HepG2 (cell line): ENCODE measurements around the gene ACADS. TPM values are rescaled to one million over a fixed set of nuclear protein-coding genes. Genes with fewer than 3 reads are reported as not detected.

ENCODE experiments used
- ATAC-seq: fragments of 200-7000 bp; cut with Tn5 transposase; 3 replicates; pipeline ENCODE4 v1.9.1; 2020; ENCODE audit warnings: mild to moderate bottlenecking, moderate library complexity
- BruUV-seq: library from RNA; stranded (reverse); fragments of 400-500 nt; replicated peaks from 2 replicates; lab custom pipeline; 2021; lab: Mats Ljungman, UMichigan
- CTCF ChIA-PET: fragments of 300-600 bp; formaldehyde crosslinking; extraction: SDS; loops from one replicate; lab custom pipeline; 2021; ENCODE audit warnings: low total read pairs, inconsistent platforms, low intra/inter-chr PET ratio; lab: Yijun Ruan, JAX
- POLR2A ChIA-PET: fragments of 350-600 bp; sonication (Branson Sonifier 250); formaldehyde crosslinking; loops from one replicate; lab custom pipeline; 2020; ENCODE audit warnings: antibody characterized with exemption, inconsistent platforms; lab: Yijun Ruan, JAX
- DNase-seq: peaks from one replicate; pipeline ENCODE4 v3.0.0-alpha.2; 2015; ENCODE audit warnings: low spot score
- FAIRE-seq: peaks from 3 replicates; lab custom pipeline; 2011; peaks lifted over from hg19 to GRCh38; lab: Jason Lieb, UNC
- H2AFZ ChIP-seq: one replicate; pipeline ENCODE4 v1.6.1; 2011; ENCODE audit warnings: low read length, inconsistent platforms
- H3K27ac ChIP-seq: fragments of 300-600 bp; 3 replicates; pipeline ENCODE4 v1.8.0; 2011; ENCODE audit warnings: mixed run types, mild to moderate bottlenecking, mixed read lengths, low read length, inconsistent platforms; ENCODE audit not compliant: insufficient read depth; ENCODE audit errors: extremely low read length
- H3K27me3 ChIP-seq, 2 experiments: fragments of 200-600 bp in 1 of 2; 2 replicates in 1 of 2; 3 replicates in 1 of 2; pipeline versions ENCODE4 v1.6.0 to v1.8.0; 2011; ENCODE audit warnings: low read length in 2 of 2, mild to moderate bottlenecking in 2 of 2, moderate library complexity in 2 of 2, inconsistent platforms in 1 of 2; ENCODE audit not compliant: insufficient read depth in 2 of 2, control insufficient read depth in 1 of 2
- H3K36me3 ChIP-seq, 2 experiments: fragments of 200-600 bp in 1 of 2; replicated peaks in 1 of 2; 2 replicates in 1 of 2; 3 replicates in 1 of 2; pipeline versions ENCODE4 v1.5.1 to v1.8.0; 2011; ENCODE audit warnings: low read length in 2 of 2, inconsistent platforms in 1 of 2; ENCODE audit not compliant: insufficient read depth in 2 of 2, control insufficient read depth in 1 of 2
- H3K4me1 ChIP-seq: 2 replicates; pipeline ENCODE4 v1.5.1; 2012; ENCODE audit warnings: low read length, inconsistent platforms; ENCODE audit not compliant: insufficient read depth
- H3K4me2 ChIP-seq: 2 replicates; pipeline ENCODE4 v1.6.0; 2011; ENCODE audit warnings: low read depth, low read length, inconsistent platforms
- H3K4me3 ChIP-seq, 3 experiments: fragments of 200-600 bp in 1 of 3; sonication (generic), shearing (Covaris generic) in 1 of 3; replicated peaks in 1 of 3; 2 replicates each; pipeline ENCODE4 v1.5.1; 2011 to 2016; ENCODE audit warnings: low read length in 3 of 3, inconsistent platforms in 2 of 3, low read depth in 2 of 3, mild to moderate bottlenecking in 2 of 3, control low read depth in 1 of 3, mixed read lengths in 1 of 3; ENCODE audit not compliant: insufficient read depth in 1 of 3
- H3K79me2 ChIP-seq: one replicate; pipeline ENCODE4 v1.6.1; 2011; ENCODE audit warnings: low read length, inconsistent platforms; ENCODE audit not compliant: insufficient read depth
- H3K9ac ChIP-seq: 2 replicates; pipeline ENCODE4 v1.6.0; 2011; ENCODE audit warnings: mild to moderate bottlenecking, low read depth, low read length, inconsistent platforms; ENCODE audit not compliant: insufficient read depth
- H3K9me3 ChIP-seq: 2 replicates; pipeline ENCODE4 v1.5.1; 2012; ENCODE audit warnings: mild to moderate bottlenecking, low read length
- H4K20me1 ChIP-seq: 2 replicates; pipeline ENCODE4 v1.6.0; 2011; ENCODE audit warnings: inconsistent platforms, mild to moderate bottlenecking, low read length, moderate library complexity; ENCODE audit not compliant: insufficient read depth
- ATF1 ChIP-seq: IDR thresholded peaks from 2 replicates; pipeline ENCODE4 v1.6.1; 2016; ENCODE audit warnings: mild to moderate bottlenecking, control low read depth
- ATF3 ChIP-seq: sonication (generic); formaldehyde crosslinking; IDR thresholded peaks from 2 replicates; pipeline ENCODE4 v1.4.0; 2020; ENCODE audit warnings: missing genetic modification reagents
- EEA1 ChIP-seq: sonication (generic); formaldehyde crosslinking; IDR thresholded peaks from 2 replicates; pipeline ENCODE4 v1.5.1; 2020; ENCODE audit warnings: mild to moderate bottlenecking, missing genetic modification reagents, borderline replicate concordance
- ELK4 ChIP-seq: sonication (generic); formaldehyde crosslinking; IDR thresholded peaks from 2 replicates; pipeline ENCODE4 v1.9.0; 2021; ENCODE audit warnings: missing genetic modification reagents, borderline replicate concordance
- FOXO1 ChIP-seq: sonication (generic); formaldehyde crosslinking; IDR thresholded peaks from 2 replicates; pipeline ENCODE4 v1.4.0; 2020; ENCODE audit warnings: missing genetic modification reagents
- FOXP1 ChIP-seq, 2 experiments: fragments of 450-650 bp in 1 of 2; IDR thresholded peaks; 2 replicates each; pipeline ENCODE4 v1.6.1; 2017 to 2018; ENCODE audit warnings: antibody characterized with exemption in 1 of 2
- JUNB ChIP-seq: sonication (generic); formaldehyde crosslinking; IDR thresholded peaks from 2 replicates; pipeline ENCODE4 v1.8.0; 2022; ENCODE audit warnings: missing genetic modification reagents, mild to moderate bottlenecking, borderline replicate concordance
- PAWR ChIP-seq: sonication (generic); formaldehyde crosslinking; IDR thresholded peaks from 2 replicates; pipeline ENCODE4 v1.4.0; 2020; ENCODE audit warnings: missing genetic modification reagents, mild to moderate bottlenecking, borderline replicate concordance
- RBFOX2 ChIP-seq: fragments of 200-400 bp; formaldehyde crosslinking; IDR thresholded peaks from 2 replicates; pipeline ENCODE4 v1.6.1; 2017; ENCODE audit warnings: low read depth, mild to moderate bottlenecking, low read length
- RBM22 ChIP-seq: fragments of 200-400 bp; formaldehyde crosslinking; optimal IDR thresholded peaks from 2 replicates; pipeline ENCODE3; 2017; ENCODE audit warnings: mild to moderate bottlenecking, low read length, moderate library complexity
- SNAPC2 ChIP-seq: sonication (generic); formaldehyde crosslinking; IDR thresholded peaks from 2 replicates; pipeline ENCODE4 v1.8.1; 2022; ENCODE audit warnings: mild to moderate bottlenecking, missing genetic modification reagents
- TGIF2 ChIP-seq: IDR thresholded peaks from 2 replicates; pipeline ENCODE4 v1.6.1; 2016; ENCODE audit warnings: control low read depth, missing compliant biosample characterization
- ZNF160 ChIP-seq: sonication (generic); formaldehyde crosslinking; IDR thresholded peaks from 2 replicates; pipeline ENCODE4 v1.8.0; 2022; ENCODE audit warnings: mild to moderate bottlenecking, inconsistent platforms, missing genetic modification reagents
- ZNF326 ChIP-seq: sonication (generic); formaldehyde crosslinking; IDR thresholded peaks from 2 replicates; pipeline ENCODE4 v1.4.0; 2020; ENCODE audit warnings: missing genetic modification reagents, borderline replicate concordance
- ZSCAN20 ChIP-seq: sonication (generic); formaldehyde crosslinking; IDR thresholded peaks from 2 replicates; pipeline ENCODE4 v1.4.0; 2020; ENCODE audit warnings: missing genetic modification reagents, mild to moderate bottlenecking, borderline replicate concordance
- WGBS: methylation state at CpG from one replicate; pipeline ENCODE4 v1.1.6; 2017; ENCODE audit warnings: low lambda C conversion rate; 5-methylcytosine and 5-hydroxymethylcytosine counted together
- in situ Hi-C: cut with HindIII; loops from 2 replicates; pipeline ENCODE4 v1.10.0; 2017; ENCODE audit warnings: low pct_unique_long_range_greater_than_20kb; ENCODE audit not compliant: extremely low pct_ligation_motif_present
- intact Hi-C: fragments of 100-400 bp; cut with micrococcal nuclease; formaldehyde crosslinking; loops from one replicate; pipeline ENCODE4 v1.10.0; 2022; ENCODE audit not compliant: unreplicated experiment
- polyA plus RNA-seq, 8 experiments: library from polyadenylated mRNA; depleted of rRNA in 3 of 8; stranded (reverse) in 7 of 8; unstranded in 1 of 8; fragments of >200 nt; fragmentation: Illumina TruSeq in 4 of 8; extraction: Trizol in 4 of 8; gene quantifications; 2 replicates each; pipeline versions ENCODE4 v1.2.1 to v1.2.3, GENCODE V29; 2011 to 2016; ENCODE audit warnings: low read depth in 4 of 8, missing spikeins in 1 of 8, mixed read lengths in 1 of 8; ENCODE audit not compliant: insufficient read depth in 1 of 8
- total RNA-seq, 5 experiments: library from RNA; depleted of rRNA; stranded (reverse); fragments of >200 nt; fragmentation: Illumina TruSeq; extraction: Trizol; gene quantifications; 2 replicates each; pipeline ENCODE4 v1.2.3, GENCODE V29; 2016; ENCODE audit warnings: low read depth in 1 of 5
- TF ChIP-seq, protein P1 (sequence below): sonication (generic); formaldehyde crosslinking; conservative IDR thresholded peaks from 2 replicates; pipeline ENCODE4 v1.8.0; 2022; ENCODE audit warnings: low read depth, missing genetic modification reagents

ACADS gene
- total and polyA plus RNA-seq, 2 of the 13 experiments (the other 11 are each of a cell fraction or from before 2014, with no cell fraction given), result 17.4 to 27.7 TPM

DNA sequence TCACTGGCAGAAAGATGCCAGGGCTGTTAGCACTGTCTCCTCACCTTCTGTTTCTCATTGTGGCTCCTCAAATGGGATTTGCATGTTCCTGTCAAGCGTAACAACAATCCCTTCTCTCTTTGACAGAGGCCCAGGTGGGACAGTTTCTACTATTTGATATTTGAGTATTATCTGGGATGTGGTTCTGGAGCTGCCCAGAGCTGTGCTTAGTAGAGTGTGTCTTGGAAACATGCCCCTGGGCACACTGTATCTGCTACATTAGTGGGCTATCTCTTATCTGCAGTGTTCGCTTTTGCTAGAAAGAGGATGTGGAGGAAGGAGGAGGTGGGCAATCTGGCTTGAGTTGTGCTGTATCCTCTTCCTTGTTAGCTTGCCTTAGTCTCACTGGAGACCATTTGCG is 3.8 kb upstream of the ACADS start:
- FAIRE-seq (no peak), ATAC-seq (no peak), DNase-seq (no peak)
- no peaks in the 10 kb centered on the region for H4K20me1 ChIP-seq
- peaks cover 38% of the 10 kb centered on the region for H3K4me1 ChIP-seq
- CTCF ChIA-PET, result no interaction called here
- no peak overlapping the region for H3K4me3 ChIP-seq
- TF ChIP-seq TGIF2 (CRISPR knock-in tag) (no peak), ZSCAN20 (CRISPR knock-in tag) (no peak), EEA1 (CRISPR knock-in tag) (no peak), ZNF160 (CRISPR knock-in tag) (no peak), JUNB (CRISPR knock-in tag) (no peak), RBM22 (no peak), FOXP1 (IDR thresholded peaks at IDR 0.05) (no peak), FOXP1 (CRISPR knock-in tag; IDR thresholded peaks at IDR 0.05) (no peak), FOXO1 (CRISPR knock-in tag) (no peak), ATF3 (CRISPR knock-in tag) (no peak), PAWR (CRISPR knock-in tag) (no peak), RBFOX2 (no peak), ATF1 (no peak), SNAPC2 (CRISPR knock-in tag) (no peak), ELK4 (CRISPR knock-in tag) (no peak), ZNF326 (no peak)
- TF ChIP-seq, protein P1, sequence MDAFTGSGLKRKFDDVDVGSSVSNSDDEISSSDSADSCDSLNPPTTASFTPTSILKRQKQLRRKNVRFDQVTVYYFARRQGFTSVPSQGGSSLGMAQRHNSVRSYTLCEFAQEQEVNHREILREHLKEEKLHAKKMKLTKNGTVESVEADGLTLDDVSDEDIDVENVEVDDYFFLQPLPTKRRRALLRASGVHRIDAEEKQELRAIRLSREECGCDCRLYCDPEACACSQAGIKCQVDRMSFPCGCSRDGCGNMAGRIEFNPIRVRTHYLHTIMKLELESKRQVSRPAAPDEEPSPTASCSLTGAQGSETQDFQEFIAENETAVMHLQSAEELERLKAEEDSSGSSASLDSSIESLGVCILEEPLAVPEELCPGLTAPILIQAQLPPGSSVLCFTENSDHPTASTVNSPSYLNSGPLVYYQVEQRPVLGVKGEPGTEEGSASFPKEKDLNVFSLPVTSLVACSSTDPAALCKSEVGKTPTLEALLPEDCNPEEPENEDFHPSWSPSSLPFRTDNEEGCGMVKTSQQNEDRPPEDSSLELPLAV (CRISPR knock-in tag), result no peak
- intact Hi-C loops (no loop called here), in situ Hi-C loops (no loop called here)
- no peak overlapping the region for H3K27ac ChIP-seq
- no peaks in the 10 kb centered on the region for H3K9me3 ChIP-seq
- POLR2A ChIA-PET, result no interaction called here
- no peak overlapping the region for H3K4me2 ChIP-seq
- peaks cover 8% of the 10 kb centered on the region for H3K79me2 ChIP-seq
- WGBS, result 100% methylated on average over 3 of the region's 3 CpGs
- no TSS peak for BruUV-seq
- H3K27me3 ChIP-seq, result no peaks in the 10 kb centered on the region
- no peak overlapping the region for H2AFZ ChIP-seq
- no peak overlapping the region for H3K9ac ChIP-seq
- H3K36me3 ChIP-seq, result peaks cover 7 to 44% of the 10 kb centered on the region in 2 experiments
